ENCODE data around the gene SDF4.

DNA sequence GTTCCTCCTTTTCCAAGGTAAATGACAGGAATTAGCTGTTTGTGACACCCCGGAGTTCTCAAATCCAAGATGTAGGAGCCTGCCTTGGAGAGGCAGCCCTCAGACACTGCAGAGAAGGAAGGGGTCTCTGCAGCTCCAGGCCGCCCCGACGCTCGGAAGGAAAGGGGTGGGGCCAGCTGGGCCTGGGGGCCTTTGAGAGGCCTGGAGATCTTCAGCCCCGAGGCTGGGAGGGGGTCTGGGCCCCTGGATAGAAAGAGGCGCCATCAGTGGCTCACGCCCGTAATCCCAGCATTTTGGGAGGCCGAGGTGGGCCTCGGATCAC is 24.3 kb downstream of the SDF4 start:
- TF ChIP-seq, protein P1, sequence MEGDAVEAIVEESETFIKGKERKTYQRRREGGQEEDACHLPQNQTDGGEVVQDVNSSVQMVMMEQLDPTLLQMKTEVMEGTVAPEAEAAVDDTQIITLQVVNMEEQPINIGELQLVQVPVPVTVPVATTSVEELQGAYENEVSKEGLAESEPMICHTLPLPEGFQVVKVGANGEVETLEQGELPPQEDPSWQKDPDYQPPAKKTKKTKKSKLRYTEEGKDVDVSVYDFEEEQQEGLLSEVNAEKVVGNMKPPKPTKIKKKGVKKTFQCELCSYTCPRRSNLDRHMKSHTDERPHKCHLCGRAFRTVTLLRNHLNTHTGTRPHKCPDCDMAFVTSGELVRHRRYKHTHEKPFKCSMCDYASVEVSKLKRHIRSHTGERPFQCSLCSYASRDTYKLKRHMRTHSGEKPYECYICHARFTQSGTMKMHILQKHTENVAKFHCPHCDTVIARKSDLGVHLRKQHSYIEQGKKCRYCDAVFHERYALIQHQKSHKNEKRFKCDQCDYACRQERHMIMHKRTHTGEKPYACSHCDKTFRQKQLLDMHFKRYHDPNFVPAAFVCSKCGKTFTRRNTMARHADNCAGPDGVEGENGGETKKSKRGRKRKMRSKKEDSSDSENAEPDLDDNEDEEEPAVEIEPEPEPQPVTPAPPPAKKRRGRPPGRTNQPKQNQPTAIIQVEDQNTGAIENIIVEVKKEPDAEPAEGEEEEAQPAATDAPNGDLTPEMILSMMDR (tag by site-specific recombination; IDR thresholded peaks at IDR 0.05), result no peak
- TF ChIP-seq SETDB1 (IDR thresholded peaks at IDR 0.05; ENCODE audit: insufficient read length, low read length) (no peak), KLF10 (tag by site-specific recombination; IDR thresholded peaks at IDR 0.05) (no peak), ELK4 (IDR thresholded peaks at IDR 0.05; ENCODE audit: borderline replicate concordance, low read depth, low read length) (no peak), REST (tag by site-specific recombination; IDR thresholded peaks at IDR 0.05) (no peak), ZNF133 (tag by site-specific recombination; IDR thresholded peaks at IDR 0.05) (no peak), ATF2 (tag by site-specific recombination; IDR thresholded peaks at IDR 0.05; ENCODE audit: low read depth) (no peak), ZNF121 (tag by site-specific recombination; IDR thresholded peaks at IDR 0.05) (no peak), ZNF660 (tag by site-specific recombination; IDR thresholded peaks at IDR 0.05) (no peak), ZNF423 (tag by site-specific recombination; IDR thresholded peaks at IDR 0.05) (no peak), BCL6B (tag by site-specific recombination; IDR thresholded peaks at IDR 0.05) (no peak), ZNF621 (tag by site-specific recombination; IDR thresholded peaks at IDR 0.05) (no peak), ZBTB17 (tag by site-specific recombination; IDR thresholded peaks at IDR 0.05) (no peak)
- TF ChIP-seq, protein P2, sequence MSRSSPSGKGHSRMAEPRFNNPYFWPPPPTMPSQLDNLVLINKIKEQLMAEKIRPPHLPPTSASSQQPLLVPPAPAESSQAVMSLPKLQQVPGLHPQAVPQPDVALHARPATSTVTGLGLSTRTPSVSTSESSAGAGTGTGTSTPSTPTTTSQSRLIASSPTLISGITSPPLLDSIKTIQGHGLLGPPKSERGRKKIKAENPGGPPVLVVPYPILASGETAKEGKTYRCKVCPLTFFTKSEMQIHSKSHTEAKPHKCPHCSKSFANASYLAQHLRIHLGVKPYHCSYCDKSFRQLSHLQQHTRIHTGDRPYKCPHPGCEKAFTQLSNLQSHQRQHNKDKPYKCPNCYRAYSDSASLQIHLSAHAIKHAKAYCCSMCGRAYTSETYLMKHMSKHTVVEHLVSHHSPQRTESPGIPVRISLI (tag by site-specific recombination; IDR thresholded peaks at IDR 0.05), result no peak
